GM18511 (cell line): ENCODE data around the gene NLN.
"Not testable (repeated sequence)": the region's sequence is repeated elsewhere in the genome, so short reads cannot be mapped to it uniquely, and the experiment has no call there.

ENCODE experiments used
- ATAC-seq: cut with Tn5 transposase; IDR thresholded peaks from one replicate; pipeline ENCODE4 v1.9.1; 2021; ENCODE audit warnings: mild to moderate bottlenecking, moderate library complexity; ENCODE audit not compliant: unreplicated experiment

Gene NLN

GRCh38 chr5:65769539-65769938 is 47.5 kb downstream of the NLN start:
- ATAC-seq = no peak

GRCh38 chr5:65771266-65771665 is 49.3 kb downstream of the NLN start:
- no peak for ATAC-seq

GRCh38 chr5:65772963-65773362 is 51.0 kb downstream of the NLN start:
- ATAC-seq = not testable (repeated sequence)

- ATAC-seq = no peak
These were observed 52.3 kb downstream of the NLN start for GRCh38 chr5:65774346-65774745.

- no peak for ATAC-seq
These were observed 53.5 kb downstream of the NLN start for GRCh38 chr5:65775476-65775875.

GRCh38 chr5:65776441-65777141 is 54.6 kb downstream of the NLN start:
- ATAC-seq = no peak

- no peak for ATAC-seq
These were observed 56.1 kb downstream of the NLN start for GRCh38 chr5:65778126-65778525.

GRCh38 chr5:65779643-65780042 is 57.6 kb downstream of the NLN start:
- peak; percentile 67 for ATAC-seq

GRCh38 chr5:65788296-65788695 is 66.3 kb downstream of the NLN start:
- not testable (repeated sequence) for ATAC-seq

GRCh38 chr5:65790371-65791163 is 68.6 kb downstream of the NLN start:
- ATAC-seq = no peak

- no peak for ATAC-seq
These were observed 70.0 kb downstream of the NLN start for GRCh38 chr5:65791712-65792673.

- no peak for ATAC-seq
These were observed 74.3 kb downstream of the NLN start for GRCh38 chr5:65796269-65796668.

- ATAC-seq = no peak
These were observed 74.8 kb downstream of the NLN start for GRCh38 chr5:65796751-65797316.

GRCh38 chr5:65797481-65797880 is 75.5 kb downstream of the NLN start:
- no peak for ATAC-seq

GRCh38 chr5:65799857-65800256 is 77.9 kb downstream of the NLN start:
- ATAC-seq = no peak

- ATAC-seq = no peak
These were observed 78.8 kb downstream of the NLN start for GRCh38 chr5:65800775-65801174.

- no peak for ATAC-seq
These were observed 79.4 kb downstream of the NLN start for GRCh38 chr5:65801352-65801783.

GRCh38 chr5:65802080-65802479 is 80.1 kb downstream of the NLN start:
- no peak for ATAC-seq

GRCh38 chr5:65802820-65803219 is 80.8 kb downstream of the NLN start:
- no peak for ATAC-seq

GRCh38 chr5:65803699-65804391 is 81.8 kb downstream of the NLN start:
- no peak for ATAC-seq
